ENCODE data around the gene XIRP2.

GRCh38 chr2:167292430-167293171 lies 404.3 kb downstream of the XIRP2 start, which contains the start of gene B3GALT1:
- TF ChIP-seq NFIC (IDR thresholded peaks at IDR 0.05; ENCODE audit: low read depth, low read length) (no peak), EZH2 (IDR thresholded peaks at IDR 0.05; ENCODE audit: borderline replicate concordance, control insufficient read depth, low read depth, low read length) (no peak), NRF1 (conservative IDR thresholded peaks at IDR 0.05; ENCODE audit: low read depth, low read length) (no peak), JUND (IDR thresholded peaks at IDR 0.05; ENCODE audit: low read depth, low read length) (no peak), ZNF24 (IDR thresholded peaks at IDR 0.05) (no peak), ZBED1 (IDR thresholded peaks at IDR 0.05; ENCODE audit: borderline replicate concordance) (no peak), CTCF (IDR thresholded peaks at IDR 0.05 in 2 of 3, conservative IDR thresholded peaks at IDR 0.05 in 1 of 3; ENCODE audit: control insufficient read depth in 2 of 3, extremely low read depth in 1 of 3, insufficient read depth in 1 of 3, low read depth in 3 of 3, low read length in 3 of 3) (no peak), NR2C2 (IDR thresholded peaks at IDR 0.05; ENCODE audit: borderline replicate concordance, control insufficient read depth, insufficient read length, low read depth) (no peak), POLR2AphosphoS5 (IDR thresholded peaks at IDR 0.05; ENCODE audit: low read length) (no peak), TCF12 (IDR thresholded peaks at IDR 0.05; ENCODE audit: low read depth, low read length) (no peak), JUNB (IDR thresholded peaks at IDR 0.05) (no peak), SP1 (IDR thresholded peaks at IDR 0.05; ENCODE audit: low read depth, low read length) (peak; percentile 27)
